Measurements from ENCODE around the gene GADD45A.

The GADD45A gene

GRCh38 chr1:67687198-67687545 lies 2.2 kb downstream of the GADD45A start:
- Histone ChIP-seq H3K36me3 (peaks cover 49% of the 10 kb centered on the region), H3K4me3 (ENCODE audit: low read depth, low read length) (peak overlapping the region; percentile 100), H3K9me3 (ENCODE audit: severe bottlenecking) (no peaks in the 10 kb centered on the region), H3K27ac (peak overlapping the region; percentile 63), H3K27me3 (ENCODE audit: insufficient read depth, low read depth, severe bottlenecking) (no peaks in the 10 kb centered on the region)
- no peak for DNase-seq
- no peak for TF ChIP-seq CTCF (IDR thresholded peaks at IDR 0.05; ENCODE audit: low read depth, low read length)

DNA sequence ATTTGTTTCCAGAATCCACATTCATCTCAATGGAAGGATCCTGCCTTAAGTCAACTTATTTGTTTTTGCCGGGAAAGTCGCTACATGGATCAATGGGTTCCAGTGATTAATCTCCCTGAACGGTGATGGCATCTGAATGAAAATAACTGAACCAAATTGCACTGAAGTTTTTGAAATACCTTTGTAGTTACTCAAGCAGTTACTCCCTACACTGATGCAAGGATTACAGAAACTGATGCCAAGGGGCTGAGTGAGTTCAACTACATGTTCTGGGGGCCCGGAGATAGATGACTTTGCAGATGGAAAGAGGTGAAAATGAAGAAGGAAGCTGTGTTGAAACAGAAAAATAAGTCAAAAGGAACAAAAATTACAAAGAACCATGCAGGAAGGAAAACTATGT lies 2.6 kb downstream of the GADD45A start:
- peaks cover 49% of the 10 kb centered on the region for H3K36me3 ChIP-seq
- no peak overlapping the region for H3K27ac ChIP-seq
- no peaks in the 10 kb centered on the region for H3K9me3 ChIP-seq (ENCODE audit: severe bottlenecking)
- no peak for DNase-seq
- H3K27me3 ChIP-seq (ENCODE audit: insufficient read depth, low read depth, severe bottlenecking): no peaks in the 10 kb centered on the region
- TF ChIP-seq CTCF (IDR thresholded peaks at IDR 0.05; ENCODE audit: low read depth, low read length): no peak
- H3K4me3 ChIP-seq (ENCODE audit: low read depth, low read length): peak overlapping the region; percentile 100

- H3K9me3 ChIP-seq (ENCODE audit: severe bottlenecking): no peaks in the 10 kb centered on the region
- H3K27me3 ChIP-seq (ENCODE audit: insufficient read depth, low read depth, severe bottlenecking): no peaks in the 10 kb centered on the region
- H3K36me3 ChIP-seq: peaks cover 49% of the 10 kb centered on the region
- no peak for DNase-seq
- TF ChIP-seq CTCF (IDR thresholded peaks at IDR 0.05; ENCODE audit: low read depth, low read length): no peak
- no peak overlapping the region for H3K27ac ChIP-seq
- no peak overlapping the region for H3K4me3 ChIP-seq (ENCODE audit: low read depth, low read length)
Observed at GRCh38 chr1:67688526-67689219, 3.7 kb downstream of the GADD45A start.

GRCh38 chr1:67689267-67690017 lies 4.4 kb downstream of the GADD45A start:
- no peaks in the 10 kb centered on the region for H3K27me3 ChIP-seq (ENCODE audit: insufficient read depth, low read depth, severe bottlenecking)
- no peak for TF ChIP-seq CTCF (IDR thresholded peaks at IDR 0.05; ENCODE audit: low read depth, low read length)
- H3K4me3 ChIP-seq (ENCODE audit: low read depth, low read length): no peak overlapping the region
- DNase-seq: no peak
- H3K9me3 ChIP-seq (ENCODE audit: severe bottlenecking): no peaks in the 10 kb centered on the region
- H3K27ac ChIP-seq: no peak overlapping the region
- H3K36me3 ChIP-seq: peaks cover 49% of the 10 kb centered on the region

DNA sequence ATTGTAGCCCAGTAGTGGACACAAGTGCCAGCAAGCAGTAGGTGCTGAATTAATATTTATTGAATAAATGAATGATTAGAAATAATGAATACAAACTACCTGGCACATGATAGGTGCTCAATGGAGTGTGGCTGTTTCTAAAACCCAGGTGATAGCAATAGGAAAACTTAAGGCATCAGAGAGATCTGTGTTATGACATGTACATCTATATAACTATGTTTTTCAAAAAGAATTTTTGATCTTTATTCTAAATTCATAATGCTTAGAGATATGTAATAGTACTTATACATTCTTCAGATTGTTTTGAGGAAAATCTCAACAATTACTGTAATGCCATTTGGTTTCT lies 5.0 kb downstream of the GADD45A start:
- peaks cover 49% of the 10 kb centered on the region for H3K36me3 ChIP-seq
- no peak overlapping the region for H3K4me3 ChIP-seq (ENCODE audit: low read depth, low read length)
- DNase-seq: no peak
- H3K27me3 ChIP-seq (ENCODE audit: insufficient read depth, low read depth, severe bottlenecking): no peaks in the 10 kb centered on the region
- no peak for TF ChIP-seq CTCF (IDR thresholded peaks at IDR 0.05; ENCODE audit: low read depth, low read length)
- no peak overlapping the region for H3K27ac ChIP-seq
- H3K9me3 ChIP-seq (ENCODE audit: severe bottlenecking): no peaks in the 10 kb centered on the region

Data from WERI-Rb-1 (cell line).